GM19328 (cell line): ENCODE measurements around the gene OSTC.

Experiments
- ATAC-seq: cut with Tn5 transposase; IDR thresholded peaks from one replicate; pipeline ENCODE4 v1.9.1; 2021; ENCODE audit warnings: mild to moderate bottlenecking, moderate library complexity; ENCODE audit not compliant: unreplicated experiment

The OSTC gene

GRCh38 chr4:108644237-108644636, 6.2 kb upstream of the OSTC start:
- ATAC-seq, result no peak

- no peak for ATAC-seq
Observed at GRCh38 chr4:108646706-108647105, 3.7 kb upstream of the OSTC start.

- peak; percentile 9 for ATAC-seq
Observed at GRCh38 chr4:108649863-108650211, 562 bp upstream of the OSTC start.

- peak; percentile 26 for ATAC-seq
Observed at GRCh38 chr4:108651014-108651791, 804 bp downstream of the OSTC start.

- no peak for ATAC-seq
Observed at GRCh38 chr4:108662629-108663028, 12.2 kb downstream of the OSTC start.

DNA sequence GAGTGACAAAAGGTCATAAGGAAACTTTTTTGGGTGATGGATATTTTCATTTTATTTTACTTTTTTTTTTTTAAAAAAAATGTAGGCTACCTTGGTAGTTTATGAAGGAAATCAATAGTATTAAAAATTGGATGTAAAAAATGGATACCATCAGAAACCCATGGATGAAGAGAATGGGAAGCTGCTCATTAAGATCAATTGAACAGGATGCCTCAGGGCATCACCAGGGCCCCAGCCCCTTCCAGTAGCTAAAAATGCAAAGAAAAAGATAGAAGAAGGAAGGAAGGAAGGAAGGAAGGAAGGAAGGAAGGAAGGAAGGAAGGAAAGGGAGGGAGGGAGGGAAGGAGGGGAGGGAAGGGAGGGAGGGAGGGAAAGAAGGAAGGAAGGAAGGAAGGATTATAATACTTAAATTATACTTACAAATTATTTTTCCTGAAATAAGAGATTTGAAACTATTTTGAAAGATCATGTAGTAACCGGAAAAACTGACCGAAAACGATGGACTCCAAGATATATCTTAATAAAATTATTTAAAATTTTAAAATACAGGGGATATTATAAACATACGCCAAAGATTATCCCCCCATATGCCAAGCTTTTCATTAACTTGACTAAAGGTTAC, 24.1 kb downstream of the OSTC start:
- ATAC-seq, result no peak

- ATAC-seq, result no peak
Observed at GRCh38 chr4:108681321-108681809, 31.0 kb downstream of the OSTC start.

GRCh38 chr4:108683479-108683878, 33.1 kb downstream of the OSTC start:
- ATAC-seq, result no peak

- ATAC-seq, result no peak
Observed at GRCh38 chr4:108685036-108685686, 34.8 kb downstream of the OSTC start.

GRCh38 chr4:108690738-108691137, 40.3 kb downstream of the OSTC start:
- no peak for ATAC-seq

- ATAC-seq, result no peak
Observed at GRCh38 chr4:108693211-108693610, 42.8 kb downstream of the OSTC start.

GRCh38 chr4:108693819-108694218, 43.4 kb downstream of the OSTC start:
- no peak for ATAC-seq

GRCh38 chr4:108694423-108694822, 44.0 kb downstream of the OSTC start:
- no peak for ATAC-seq

DNA sequence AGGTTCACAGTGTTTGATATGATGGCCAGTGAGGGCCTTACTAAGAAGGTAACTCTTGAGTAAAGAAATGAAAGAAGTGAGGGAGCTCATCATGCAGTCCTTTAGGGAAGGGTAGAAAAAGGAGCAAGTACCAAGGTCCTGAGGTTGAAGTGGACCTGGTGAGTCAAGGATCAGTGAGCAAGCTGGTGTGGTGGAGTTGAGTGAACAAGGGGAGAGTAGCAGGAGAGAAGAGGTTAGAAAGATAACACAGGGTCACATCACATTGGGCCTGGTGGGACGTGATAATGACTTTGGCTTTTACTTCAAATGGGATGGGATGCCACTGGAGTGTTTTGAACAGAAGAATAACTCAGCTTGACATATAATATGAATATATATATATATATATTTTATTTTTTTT, 44.7 kb downstream of the OSTC start:
- ATAC-seq, result no peak

- ATAC-seq, result no peak
Observed at GRCh38 chr4:108696160-108696559, 45.8 kb downstream of the OSTC start.

- no peak for ATAC-seq
Observed at GRCh38 chr4:108700081-108700757, 49.8 kb downstream of the OSTC start.

DNA sequence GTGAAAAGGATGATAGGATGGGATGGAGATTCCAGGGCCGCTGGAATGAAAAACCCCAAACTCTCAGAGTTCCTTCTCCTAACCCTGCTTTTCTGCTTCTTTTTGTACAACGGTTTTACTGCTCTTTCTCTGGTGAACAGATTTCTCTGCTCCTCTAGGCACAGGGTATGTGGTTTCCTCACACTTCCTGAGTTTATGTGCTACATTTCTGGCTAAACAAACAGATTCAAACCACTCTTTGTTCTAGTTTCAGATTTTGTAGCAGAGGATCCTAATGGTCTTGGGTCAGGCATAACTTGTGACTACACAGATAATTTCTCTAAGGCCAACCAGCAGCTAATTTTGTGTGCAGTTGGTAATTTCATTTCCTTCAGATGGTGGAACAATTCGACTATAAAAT, 52.6 kb downstream of the OSTC start:
- no peak for ATAC-seq

DNA sequence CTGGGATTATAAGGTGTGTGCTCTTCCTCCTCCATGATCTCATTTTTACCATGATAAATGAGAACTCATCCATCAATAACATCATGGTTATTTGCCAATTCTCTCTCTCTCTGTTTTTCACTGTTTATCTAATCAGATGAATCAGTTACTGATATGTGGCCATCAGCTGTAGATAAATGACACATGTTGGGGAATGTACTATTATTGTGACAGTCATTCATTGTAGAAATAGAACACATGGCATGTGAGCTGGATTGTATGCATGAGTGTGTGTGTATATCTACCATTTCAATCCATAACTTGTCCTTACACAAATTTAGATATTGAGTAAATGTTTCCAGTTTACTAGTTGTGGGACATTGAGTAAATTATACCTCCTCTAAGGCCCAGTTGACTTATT, 53.0 kb downstream of the OSTC start:
- no peak for ATAC-seq

DNA sequence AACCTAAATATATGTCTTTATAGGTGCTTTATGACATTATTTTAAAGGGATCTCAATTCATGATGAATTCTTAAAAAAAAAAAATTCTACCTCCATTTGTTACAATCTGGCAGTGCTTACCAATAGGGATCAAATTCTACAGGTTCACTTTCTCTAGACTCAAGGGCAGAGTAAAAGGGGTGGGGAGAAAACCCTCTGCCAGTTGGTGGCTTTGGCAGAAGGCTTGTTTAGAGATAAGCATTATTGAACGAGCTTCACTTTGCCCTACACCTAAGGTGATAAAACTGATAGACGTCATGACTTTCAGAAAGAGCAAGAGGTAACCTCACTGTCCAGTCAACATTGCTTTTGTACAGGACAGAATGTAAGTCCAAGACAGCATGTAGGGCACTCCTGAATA, 53.6 kb downstream of the OSTC start:
- ATAC-seq, result no peak

DNA sequence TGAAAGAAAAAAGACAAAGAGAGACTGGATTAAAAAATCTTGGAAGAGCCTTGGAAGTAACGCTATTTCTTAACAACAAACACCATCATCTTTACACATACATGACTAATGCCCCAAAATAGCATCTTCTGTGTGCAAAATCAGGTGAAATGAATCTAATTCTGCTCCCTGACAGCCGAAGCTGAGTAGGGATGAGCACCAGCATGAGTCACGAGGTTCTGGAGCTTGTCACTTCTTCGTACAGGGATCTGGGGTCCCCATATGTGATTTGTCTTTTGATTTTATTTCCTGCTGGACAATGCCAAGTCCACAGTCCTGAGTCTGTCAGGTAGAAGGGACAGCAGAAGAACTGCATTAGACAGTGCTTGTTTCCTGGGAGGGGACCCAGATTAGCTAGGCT, 55.9 kb downstream of the OSTC start:
- ATAC-seq, result no peak

DNA sequence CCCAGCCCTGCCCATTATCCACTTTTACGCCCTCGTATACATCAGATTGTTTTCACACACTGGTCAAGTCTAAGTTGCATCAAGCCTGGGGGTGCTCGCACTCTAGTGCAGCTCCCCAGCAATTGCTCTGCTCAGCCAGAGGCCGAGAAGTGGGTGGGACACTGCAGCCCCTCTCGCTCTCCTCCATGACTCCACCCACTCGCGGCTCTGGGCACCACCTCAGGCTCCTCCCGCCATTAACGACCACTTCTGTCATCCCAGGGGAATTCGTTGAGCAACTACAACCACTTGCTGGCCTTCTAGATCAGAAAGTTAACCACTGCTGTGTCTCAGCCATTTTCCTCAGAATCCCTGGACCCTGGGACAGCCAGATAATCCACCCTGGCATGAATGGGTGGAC, 58.8 kb downstream of the OSTC start:
- no peak for ATAC-seq

DNA sequence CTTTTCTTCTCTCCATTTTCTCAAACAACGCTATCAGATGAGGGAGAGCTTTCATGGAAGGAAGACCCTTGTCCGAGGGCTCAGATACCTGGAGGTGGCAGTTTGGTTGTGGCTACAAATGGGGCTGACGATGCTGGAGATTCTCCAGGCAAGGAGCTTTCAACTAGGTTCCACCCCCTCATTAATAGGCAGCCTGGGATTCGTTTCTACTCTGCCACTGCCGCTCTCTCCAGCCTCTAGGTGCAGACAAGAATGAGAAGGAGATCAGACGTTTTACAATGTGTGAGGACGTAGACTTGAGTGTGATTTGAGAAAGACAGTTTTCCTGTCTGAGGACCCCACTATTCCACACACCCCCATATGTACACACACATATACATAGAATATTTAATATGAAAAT, 59.3 kb downstream of the OSTC start:
- no peak for ATAC-seq
